MM.1S (cell line): ENCODE measurements around the gene MRE11.

Source experiments
- DNase-seq: peaks from one replicate; pipeline ENCODE4 v3.0.0-alpha.2; 2015
- H2AFZ ChIP-seq: fragments of 300-600 bp; sonication (generic); 2 replicates; pipeline ENCODE4 v1.6.0; 2016; ENCODE audit warnings: antibody characterized with exemption, low read length
- H3F3A ChIP-seq: fragments of 300-600 bp; sonication (generic); 2 replicates; pipeline ENCODE4 v1.6.1; 2016; ENCODE audit warnings: mild to moderate bottlenecking, antibody characterized with exemption, low read length, moderate library complexity, mixed read lengths; ENCODE audit not compliant: insufficient read depth
- H3K27ac ChIP-seq: fragments of 300-600 bp; sonication (generic); 2 replicates; pipeline ENCODE4 v1.5.1; 2016; ENCODE audit warnings: mild to moderate bottlenecking, low read length
- H3K27me3 ChIP-seq: fragments of 300-600 bp; sonication (generic); replicated peaks from 2 replicates; pipeline ENCODE4 v1.6.0; 2016; ENCODE audit warnings: low read length; ENCODE audit not compliant: insufficient read depth
- H3K36me3 ChIP-seq: fragments of 300-600 bp; sonication (generic); replicated peaks from 2 replicates; pipeline ENCODE4 v1.6.1; 2016; ENCODE audit warnings: mild to moderate bottlenecking, low read length, mixed read lengths; ENCODE audit not compliant: insufficient read depth
- H3K4me1 ChIP-seq: fragments of 300-600 bp; sonication (generic); 2 replicates; pipeline ENCODE4 v1.6.1; 2016; ENCODE audit warnings: low read length, mixed read lengths
- H3K4me2 ChIP-seq: fragments of 300-600 bp; sonication (generic); 2 replicates; pipeline ENCODE4 v1.6.0; 2016; ENCODE audit warnings: low read depth, low read length
- H3K4me3 ChIP-seq: fragments of 300-600 bp; sonication (generic); 2 replicates; pipeline ENCODE4 v1.5.1; 2016; ENCODE audit warnings: low read length, mixed read lengths
- H3K79me2 ChIP-seq: fragments of 300-600 bp; sonication (generic); 2 replicates; pipeline ENCODE4 v1.6.1; 2016; ENCODE audit warnings: mixed run types, low read length, mixed read lengths
- H3K9ac ChIP-seq: fragments of 300-600 bp; sonication (generic); 2 replicates; pipeline ENCODE4 v1.6.1; 2016; ENCODE audit warnings: low read length, mixed read lengths
- H3K9me2 ChIP-seq: fragments of 300-600 bp; sonication (generic); replicated peaks from 2 replicates; pipeline ENCODE4 v1.6.1; 2016; ENCODE audit warnings: mild to moderate bottlenecking, low read length, mixed read lengths; ENCODE audit not compliant: insufficient read depth
- H3K9me3 ChIP-seq: fragments of 300-600 bp; sonication (generic); replicated peaks from 2 replicates; pipeline ENCODE4 v1.6.1; 2016; ENCODE audit warnings: mild to moderate bottlenecking, low read length, mixed read lengths; ENCODE audit not compliant: insufficient read depth
- H4K20me1 ChIP-seq: fragments of 300-600 bp; sonication (generic); 2 replicates; pipeline ENCODE4 v1.6.1; 2016; ENCODE audit warnings: mild to moderate bottlenecking, low read length, moderate library complexity, mixed read lengths; ENCODE audit not compliant: insufficient read depth
- CTCF ChIP-seq: fragments of 300-600 bp; sonication (generic); IDR thresholded peaks from 2 replicates; pipeline ENCODE4 v1.5.1; 2016; ENCODE audit warnings: antibody characterized with exemption, low read length, mixed read lengths
- EZH2 ChIP-seq: fragments of 300-600 bp; sonication (generic); optimal IDR thresholded peaks from 2 replicates; pipeline ENCODE3; 2017; ENCODE audit warnings: low read depth, mild to moderate bottlenecking, antibody characterized with exemption, low read length, mixed read lengths
- EZH2phosphoT487 ChIP-seq: fragments of 300-600 bp; sonication (generic); IDR thresholded peaks from 2 replicates; pipeline ENCODE4 v1.6.1; 2018; ENCODE audit warnings: antibody characterized with exemption, low read length

MRE11 gene

GRCh38 chr11:94445641-94446040, 48.0 kb downstream of the MRE11 start:
- H4K20me1 ChIP-seq = no peaks in the 10 kb centered on the region
- H3F3A ChIP-seq = no peaks in the 10 kb centered on the region
- no peak overlapping the region for H3K9ac ChIP-seq
- DNase-seq = no peak
- TF ChIP-seq EZH2 (no peak), EZH2phosphoT487 (no peak), CTCF (no peak)
- H3K36me3 ChIP-seq = no peaks in the 10 kb centered on the region
- no peak overlapping the region for H3K4me2 ChIP-seq
- no peaks in the 10 kb centered on the region for H3K4me1 ChIP-seq
- H2AFZ ChIP-seq = no peak overlapping the region
- H3K79me2 ChIP-seq = no peaks in the 10 kb centered on the region
- no peaks in the 10 kb centered on the region for H3K27me3 ChIP-seq
- no peaks in the 10 kb centered on the region for H3K9me3 ChIP-seq
- no peak overlapping the region for H3K27ac ChIP-seq
- H3K4me3 ChIP-seq = no peak overlapping the region
- H3K9me2 ChIP-seq = no peaks in the 10 kb centered on the region

GRCh38 chr11:94433049-94433448, 60.6 kb downstream of the MRE11 start:
- H2AFZ ChIP-seq = no peak overlapping the region
- H3K27ac ChIP-seq = no peak overlapping the region
- no peaks in the 10 kb centered on the region for H3K9me2 ChIP-seq
- no peaks in the 10 kb centered on the region for H4K20me1 ChIP-seq
- no peak overlapping the region for H3K4me3 ChIP-seq
- no peak for DNase-seq
- TF ChIP-seq EZH2phosphoT487 = no peak
- no peak for TF ChIP-seq EZH2
- no peak for TF ChIP-seq CTCF
- no peak overlapping the region for H3K4me2 ChIP-seq
- no peaks in the 10 kb centered on the region for H3F3A ChIP-seq
- H3K36me3 ChIP-seq = peaks cover 1% of the 10 kb centered on the region; the same call in 1 of the 2 replicates
- no peaks in the 10 kb centered on the region for H3K9me3 ChIP-seq
- no peak overlapping the region for H3K9ac ChIP-seq
- no peaks in the 10 kb centered on the region for H3K79me2 ChIP-seq
- H3K27me3 ChIP-seq = no peaks in the 10 kb centered on the region
- H3K4me1 ChIP-seq = no peaks in the 10 kb centered on the region

- TF ChIP-seq EZH2 (no peak), EZH2phosphoT487 (no peak), CTCF (no peak)
- Histone ChIP-seq H2AFZ (no peak overlapping the region), H3K4me1 (no peaks in the 10 kb centered on the region), H3K9me2 (no peaks in the 10 kb centered on the region), H3K9me3 (no peaks in the 10 kb centered on the region), H3K79me2 (peaks cover 3% of the 10 kb centered on the region), H3K36me3 (0 out of 2 replicates have a peak, but pooled peaks cover 5% of the 10 kb centered on the region), H3F3A (no peaks in the 10 kb centered on the region), H3K4me2 (no peak overlapping the region), H3K9ac (no peak overlapping the region), H3K4me3 (no peak overlapping the region), H3K27ac (no peak overlapping the region), H3K27me3 (no peaks in the 10 kb centered on the region), H4K20me1 (no peaks in the 10 kb centered on the region)
- no peak for DNase-seq
Measured at GRCh38 chr11:94424662-94425061, 69.0 kb downstream of the MRE11 start.
